CD14-positive monocyte (primary cell): Measurements from ENCODE around the gene TRRAP. TPM values are rescaled to one million over a fixed set of nuclear protein-coding genes. Genes with fewer than 3 reads are reported as not detected.

Experiments
- DNase-seq, 3 donors: peaks; one replicate each; pipeline ENCODE4 v3.0.0-alpha.2; 2011 to 2022
- H2AFZ ChIP-seq: 2 replicates; pipeline ENCODE4 v1.6.0; 2012; ENCODE audit warnings: mild to moderate bottlenecking, low read depth, low read length, inconsistent platforms; ENCODE audit not compliant: insufficient read depth, poor library complexity, severe bottlenecking
- H3K27ac ChIP-seq, 2 donors: 1 replicate in 1 of 2; 2 replicates in 1 of 2; pipeline ENCODE4 v1.5.1; 2012 to 2013; ENCODE audit warnings: low read length in 2 of 2, control low read depth in 1 of 2, inconsistent platforms in 1 of 2, low read depth in 1 of 2, mild to moderate bottlenecking in 1 of 2
- H3K27me3 ChIP-seq, 2 donors: one replicate each; pipeline versions ENCODE4 v1.6.0 to v1.6.1; 2011 to 2013; ENCODE audit warnings: low read length in 2 of 2; ENCODE audit not compliant: control insufficient read depth in 2 of 2, insufficient read depth in 2 of 2
- H3K36me3 ChIP-seq, 2 donors: replicated peaks in 1 of 2; 1 replicate in 1 of 2; 2 replicates in 1 of 2; pipeline versions ENCODE4 v1.5.1 to v1.6.1; 2012 to 2013; ENCODE audit warnings: low read length in 2 of 2, control low read depth in 1 of 2, inconsistent platforms in 1 of 2, mild to moderate bottlenecking in 1 of 2; ENCODE audit not compliant: insufficient read depth in 2 of 2, control insufficient read depth in 1 of 2
- H3K4me1 ChIP-seq, 2 donors: 1 replicate in 1 of 2; 2 replicates in 1 of 2; pipeline versions ENCODE4 v1.5.1 to v1.6.1; 2012 to 2013; ENCODE audit warnings: low read length in 2 of 2, control low read depth in 1 of 2, inconsistent platforms in 1 of 2, mild to moderate bottlenecking in 1 of 2, moderate library complexity in 1 of 2; ENCODE audit not compliant: insufficient read depth in 2 of 2, control insufficient read depth in 1 of 2
- H3K4me2 ChIP-seq: replicated peaks from 2 replicates; pipeline ENCODE3; 2012; ENCODE audit warnings: low read length, moderate library complexity, mild to moderate bottlenecking; ENCODE audit not compliant: poor library complexity, severe bottlenecking; ENCODE audit errors: extremely low read depth
- H3K4me3 ChIP-seq, 3 experiments: fragments of 200-600 bp in 1 of 3; sonication (generic) in 1 of 3; replicated peaks in 1 of 3; 1 replicate in 2 of 3; 2 replicates in 1 of 3; pipeline ENCODE4 v1.5.1; 2011 to 2013; ENCODE audit warnings: low read length in 3 of 3, mild to moderate bottlenecking in 3 of 3, control low read depth in 2 of 3, low read depth in 2 of 3, inconsistent platforms in 1 of 3, moderate library complexity in 1 of 3
- H3K79me2 ChIP-seq: 2 replicates; pipeline ENCODE4 v1.6.0; 2012; ENCODE audit warnings: mild to moderate bottlenecking, control low read depth, inconsistent platforms, low read length, moderate library complexity; ENCODE audit not compliant: insufficient read depth
- H3K9ac ChIP-seq: 2 replicates; pipeline ENCODE4 v1.6.0; 2017; ENCODE audit warnings: low read length, mild to moderate bottlenecking; ENCODE audit not compliant: insufficient read depth, poor library complexity, severe bottlenecking
- H3K9me3 ChIP-seq, 2 donors: replicated peaks in 1 of 2; 1 replicate in 1 of 2; 2 replicates in 1 of 2; pipeline versions ENCODE4 v1.5.1 to v1.6.1; 2012 to 2013; ENCODE audit warnings: low read length in 2 of 2, control low read depth in 1 of 2; ENCODE audit not compliant: control insufficient read depth in 1 of 2, insufficient read depth in 1 of 2
- H4K20me1 ChIP-seq: 2 replicates; pipeline ENCODE4 v1.6.0; 2012; ENCODE audit warnings: mild to moderate bottlenecking, low read length, control low read depth, moderate library complexity; ENCODE audit not compliant: insufficient read depth
- H3K27ac Mint-ChIP-seq, 7 donors: one replicate each; pipeline ENCODE4 v1.8.0; 2020; ENCODE audit warnings: mild to moderate bottlenecking in 7 of 7, mixed read lengths in 7 of 7, moderate library complexity in 6 of 7, inconsistent platforms in 2 of 7
- H3K27me3 Mint-ChIP-seq, 3 donors: one replicate each; pipeline ENCODE4 v1.8.0; 2021 to 2022; ENCODE audit warnings: low read depth in 3 of 3, mild to moderate bottlenecking in 3 of 3, mixed read lengths in 3 of 3, moderate library complexity in 3 of 3, inconsistent platforms in 1 of 3
- H3K36me3 Mint-ChIP-seq, 2 donors: one replicate each; pipeline ENCODE4 v1.8.0; 2020; ENCODE audit warnings: mixed read lengths in 2 of 2, inconsistent platforms in 1 of 2, mild to moderate bottlenecking in 1 of 2
- H3K4me1 Mint-ChIP-seq: one replicate; pipeline ENCODE4 v1.8.0; 2020; ENCODE audit warnings: mild to moderate bottlenecking, mixed read lengths
- H3K4me3 Mint-ChIP-seq, 2 donors: one replicate each; pipeline ENCODE4 v1.8.0; 2020; ENCODE audit warnings: mild to moderate bottlenecking in 2 of 2, mixed read lengths in 2 of 2, moderate library complexity in 1 of 2
- H3K9me3 Mint-ChIP-seq, 7 donors: one replicate each; pipeline ENCODE4 v1.8.0; 2020 to 2022; ENCODE audit warnings: mixed read lengths in 7 of 7, mild to moderate bottlenecking in 6 of 7, moderate library complexity in 6 of 7, inconsistent platforms in 2 of 7
- CTCF ChIP-seq: fragments of 200-600 bp; IDR thresholded peaks from one replicate; pipeline ENCODE4 v1.8.0; 2022; ENCODE audit warnings: antibody characterized with exemption, mild to moderate bottlenecking
- WGBS: methylation state at CpG from one replicate; pipeline ENCODE4 v1.1.5; 2013; ENCODE audit warnings: missing lambda C conversion rate; ENCODE audit not compliant: insufficient coverage; 5-methylcytosine and 5-hydroxymethylcytosine counted together
- intact Hi-C, 2 donors: fragments of 100-400 bp; cut with micrococcal nuclease; formaldehyde crosslinking; loops; one replicate each; pipeline versions ENCODE4 v1.15.0 to v1.15.1; 2023
- polyA plus RNA-seq, 3 donors: library from polyadenylated mRNA; depleted of rRNA in 1 of 3; unstranded in 2 of 3; stranded (reverse) in 1 of 3; fragments of 300-500 nt in 2 of 3; fragments of >200 nt in 1 of 3; fragmentation: Illumina TruSeq in 2 of 3; gene quantifications; 1 replicate in 2 of 3; 2 replicates in 1 of 3; pipeline ENCODE4 v1.2.3, GENCODE V29; 2012 to 2021

Gene TRRAP
- polyA plus RNA-seq, 3 donors, result 0.67 to 12.2 (median 1.2) TPM

GRCh38 chr7:98892609-98893008 is 14.3 kb downstream of the TRRAP start:
- no peaks in the 10 kb centered on the region for H4K20me1 ChIP-seq
- H3K4me2 ChIP-seq, result no peak overlapping the region
- H3K9ac ChIP-seq, result no peak overlapping the region
- H3K36me3 ChIP-seq, result peaks cover 75 to 96% of the 10 kb centered on the region in 2 donors
- Mint-ChIP-seq H3K9me3 (no peaks in the 10 kb centered on the region), H3K27me3 (peaks cover 0 to 1% (median 0%) of the 10 kb centered on the region in 3 donors), H3K4me3 (no peak overlapping the region), H3K4me1 (no peaks in the 10 kb centered on the region), H3K36me3 (peaks cover 75 to 88% of the 10 kb centered on the region in 2 donors), H3K27ac (peak overlapping the region in 1 of 7 donors; percentile 49)
- H3K79me2 ChIP-seq, result no peaks in the 10 kb centered on the region
- no peaks in the 10 kb centered on the region for H3K27me3 ChIP-seq
- no peak overlapping the region for H3K4me3 ChIP-seq
- WGBS, result 98% methylated on average over 5 of the region's 7 CpGs
- H3K27ac ChIP-seq, result no peak overlapping the region
- no peak for TF ChIP-seq CTCF
- intact Hi-C loops, result no loop called here
- DNase-seq, result no peak
- no peak overlapping the region for H2AFZ ChIP-seq
- no peaks in the 10 kb centered on the region for H3K4me1 ChIP-seq
- no peaks in the 10 kb centered on the region for H3K9me3 ChIP-seq

GRCh38 chr7:98899816-98900215 is 21.5 kb downstream of the TRRAP start:
- H3K9ac ChIP-seq, result no peak overlapping the region
- DNase-seq, result no peak
- no peaks in the 10 kb centered on the region for H4K20me1 ChIP-seq
- no peaks in the 10 kb centered on the region for H3K27me3 ChIP-seq
- 100% methylated on average over 2 of the region's 7 CpGs for WGBS
- no peaks in the 10 kb centered on the region for H3K4me1 ChIP-seq
- H3K4me2 ChIP-seq, result no peak overlapping the region
- H2AFZ ChIP-seq, result no peak overlapping the region
- TF ChIP-seq CTCF, result no peak
- H3K79me2 ChIP-seq, result no peaks in the 10 kb centered on the region
- Mint-ChIP-seq H3K4me1 (no peaks in the 10 kb centered on the region), H3K27me3 (peaks cover 0 to 1% (median 0%) of the 10 kb centered on the region in 3 donors), H3K27ac (no peak overlapping the region), H3K36me3 (peaks cover 85 to 100% of the 10 kb centered on the region in 2 donors), H3K9me3 (no peaks in the 10 kb centered on the region), H3K4me3 (no peak overlapping the region)
- H3K27ac ChIP-seq, result no peak overlapping the region
- peaks cover 92 to 100% of the 10 kb centered on the region in 2 donors for H3K36me3 ChIP-seq
- no peak overlapping the region for H3K4me3 ChIP-seq
- no peaks in the 10 kb centered on the region for H3K9me3 ChIP-seq
- intact Hi-C loops, result loop anchor here (10.0 kb wide), 2 partner anchors 65 to 75 kb away; no protein-coding TSS in a partner anchor
